ENCODE data around the gene HNRNPUL1.

HNRNPUL1 gene

DNA sequence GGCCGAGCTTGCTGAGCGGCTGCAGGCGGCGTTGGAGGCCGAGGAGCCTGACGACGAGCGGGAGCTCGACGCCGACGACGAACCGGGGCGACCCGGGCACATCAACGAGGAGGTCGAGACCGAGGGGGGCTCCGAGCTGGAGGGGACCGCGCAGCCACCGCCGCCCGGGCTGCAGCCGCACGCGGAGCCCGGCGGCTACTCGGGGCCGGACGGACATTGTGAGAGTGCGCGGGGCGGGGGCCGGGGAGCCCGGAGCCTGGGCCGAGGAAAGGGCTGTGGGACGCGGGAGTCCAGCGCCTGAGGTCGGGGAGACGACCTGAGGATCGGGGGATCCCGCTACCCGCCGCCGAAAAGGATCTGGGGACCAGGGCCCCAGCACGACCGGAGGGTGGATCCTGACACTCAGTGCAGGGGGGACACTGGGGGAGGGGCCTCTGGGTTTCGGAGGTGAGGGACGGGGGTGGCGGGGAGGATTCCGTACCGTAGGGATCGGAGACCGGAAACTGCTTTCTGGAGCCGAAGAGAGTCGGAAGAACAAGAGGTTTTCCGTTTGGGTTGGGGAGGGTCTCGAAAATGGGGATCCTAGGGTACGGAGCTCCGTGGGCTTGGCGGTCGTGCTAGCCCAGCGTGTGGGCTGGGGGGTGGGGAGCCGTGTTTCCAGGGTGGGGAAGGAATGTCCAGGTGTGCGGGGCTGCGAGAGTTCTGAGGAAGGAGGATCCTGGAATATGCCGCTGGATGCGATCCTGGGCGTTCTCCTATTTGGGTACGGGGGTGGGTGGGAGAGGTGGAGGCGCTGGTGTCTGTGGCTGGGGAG lies 616 bp downstream of the HNRNPUL1 start:
- TF ChIP-seq, protein P1, sequence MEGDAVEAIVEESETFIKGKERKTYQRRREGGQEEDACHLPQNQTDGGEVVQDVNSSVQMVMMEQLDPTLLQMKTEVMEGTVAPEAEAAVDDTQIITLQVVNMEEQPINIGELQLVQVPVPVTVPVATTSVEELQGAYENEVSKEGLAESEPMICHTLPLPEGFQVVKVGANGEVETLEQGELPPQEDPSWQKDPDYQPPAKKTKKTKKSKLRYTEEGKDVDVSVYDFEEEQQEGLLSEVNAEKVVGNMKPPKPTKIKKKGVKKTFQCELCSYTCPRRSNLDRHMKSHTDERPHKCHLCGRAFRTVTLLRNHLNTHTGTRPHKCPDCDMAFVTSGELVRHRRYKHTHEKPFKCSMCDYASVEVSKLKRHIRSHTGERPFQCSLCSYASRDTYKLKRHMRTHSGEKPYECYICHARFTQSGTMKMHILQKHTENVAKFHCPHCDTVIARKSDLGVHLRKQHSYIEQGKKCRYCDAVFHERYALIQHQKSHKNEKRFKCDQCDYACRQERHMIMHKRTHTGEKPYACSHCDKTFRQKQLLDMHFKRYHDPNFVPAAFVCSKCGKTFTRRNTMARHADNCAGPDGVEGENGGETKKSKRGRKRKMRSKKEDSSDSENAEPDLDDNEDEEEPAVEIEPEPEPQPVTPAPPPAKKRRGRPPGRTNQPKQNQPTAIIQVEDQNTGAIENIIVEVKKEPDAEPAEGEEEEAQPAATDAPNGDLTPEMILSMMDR (IDR thresholded peaks at IDR 0.05; ENCODE audit: borderline replicate concordance, insufficient read depth, low read depth, low read length), result no peak
- H3K4me3 ChIP-seq (ENCODE audit: low read depth, low read length), result peak overlapping the region; percentile 97

DNA sequence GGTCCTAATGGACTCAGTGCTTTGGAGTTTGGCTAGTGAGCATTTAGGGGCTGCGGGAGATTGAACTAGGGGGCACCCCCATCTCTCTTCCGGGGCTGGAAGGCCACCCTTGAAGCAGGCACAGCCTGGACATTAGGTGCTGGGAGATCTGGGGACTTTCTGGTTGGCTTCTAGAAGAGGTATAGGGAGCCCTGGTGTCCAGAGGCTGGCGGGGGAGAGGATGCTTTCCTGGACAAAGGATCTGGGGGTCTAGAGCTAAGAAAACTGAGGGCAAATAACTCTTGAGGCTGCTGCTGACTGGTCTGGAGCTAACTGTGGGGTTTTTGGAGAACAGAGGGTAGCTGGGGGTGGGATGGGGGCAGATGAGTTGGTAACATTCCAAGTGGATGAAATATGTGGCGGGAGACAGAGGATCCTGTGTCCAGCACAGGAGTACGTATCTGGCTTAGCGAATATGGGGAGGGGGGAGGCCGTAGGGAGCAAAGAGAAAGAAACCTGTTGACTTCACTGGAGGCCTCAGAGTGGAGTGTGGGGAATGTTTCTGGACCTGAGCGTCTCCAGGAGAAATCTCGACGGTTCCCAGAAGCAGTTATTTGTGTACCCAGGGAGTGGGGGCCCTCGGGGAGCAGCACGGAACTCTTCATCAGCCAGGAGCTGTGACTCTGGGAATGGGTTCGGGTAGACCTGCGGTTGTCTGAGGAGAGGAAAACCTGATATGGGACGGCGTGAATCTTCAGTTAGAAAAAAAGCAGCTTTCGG lies 1.4 kb downstream of the HNRNPUL1 start:
- TF ChIP-seq, protein P1 (IDR thresholded peaks at IDR 0.05; ENCODE audit: borderline replicate concordance, insufficient read depth, low read depth, low read length), result no peak
- peak overlapping the region; percentile 97 for H3K4me3 ChIP-seq (ENCODE audit: low read depth, low read length)

DNA sequence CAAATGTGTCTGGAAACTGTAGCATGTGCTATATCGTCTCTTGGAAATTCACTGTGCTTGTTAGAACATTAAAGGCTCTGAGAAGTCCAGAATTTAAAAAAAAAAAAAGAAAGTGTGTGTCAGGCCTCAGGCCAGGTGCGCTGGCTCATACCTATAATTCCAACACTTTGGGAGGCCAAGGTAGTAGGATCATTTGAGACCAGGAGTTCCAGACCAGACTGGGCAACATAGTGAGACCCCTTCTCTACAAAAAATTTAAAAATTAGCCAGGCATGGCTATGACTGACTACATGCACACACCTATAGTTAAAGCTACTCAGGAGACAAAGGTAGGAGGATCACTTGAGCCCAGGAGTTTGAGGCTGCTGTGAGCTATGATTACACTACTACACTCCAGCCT lies 4.9 kb downstream of the HNRNPUL1 start:
- H3K4me3 ChIP-seq (ENCODE audit: low read depth, low read length), result no peak overlapping the region
- TF ChIP-seq, protein P1 (IDR thresholded peaks at IDR 0.05; ENCODE audit: borderline replicate concordance, insufficient read depth, low read depth, low read length), result no peak

DNA sequence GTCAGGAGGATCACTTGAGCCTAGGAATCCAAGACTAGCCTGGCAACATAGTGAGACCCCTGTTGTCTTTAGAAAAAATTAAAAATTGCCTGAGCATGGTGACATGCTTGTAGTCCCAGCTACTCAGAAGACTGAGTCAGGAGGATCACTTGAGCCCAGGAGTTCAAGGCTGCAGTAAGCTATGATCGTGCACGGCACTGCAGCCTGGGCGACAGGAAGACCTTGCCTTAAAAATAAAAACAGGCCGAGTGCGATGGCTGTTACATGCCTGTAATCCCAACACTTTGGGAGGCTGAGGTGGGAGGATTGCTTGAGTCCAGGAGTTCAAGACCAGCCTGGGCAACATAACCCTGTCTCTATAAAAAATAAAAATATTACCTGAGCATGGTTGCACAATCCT lies 5.4 kb downstream of the HNRNPUL1 start:
- no peak overlapping the region for H3K4me3 ChIP-seq (ENCODE audit: low read depth, low read length)
- TF ChIP-seq, protein P1 (IDR thresholded peaks at IDR 0.05; ENCODE audit: borderline replicate concordance, insufficient read depth, low read depth, low read length), result no peak

DNA sequence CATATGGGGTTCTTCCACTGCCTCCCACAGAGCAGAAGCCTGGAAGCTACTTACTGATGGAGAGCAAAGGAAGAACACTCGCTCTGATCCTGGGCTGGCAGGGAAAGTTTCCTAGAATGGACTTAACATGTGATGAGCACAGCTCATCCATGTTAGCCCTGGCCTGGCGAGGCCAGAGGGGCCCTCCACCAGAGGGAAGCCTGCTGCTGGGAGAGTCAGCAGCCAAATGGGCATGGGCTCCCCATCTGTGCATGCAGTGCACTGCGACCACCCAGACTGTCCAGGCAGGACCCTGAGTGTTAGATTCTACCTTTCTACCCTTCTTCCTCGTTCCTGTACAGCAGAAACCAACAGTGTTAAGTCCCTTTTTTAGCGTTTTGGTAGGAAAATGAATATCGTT lies 8.9 kb downstream of the HNRNPUL1 start:
- H3K4me3 ChIP-seq (ENCODE audit: low read depth, low read length), result no peak overlapping the region
- TF ChIP-seq, protein P1 (IDR thresholded peaks at IDR 0.05; ENCODE audit: borderline replicate concordance, insufficient read depth, low read depth, low read length), result no peak

DNA sequence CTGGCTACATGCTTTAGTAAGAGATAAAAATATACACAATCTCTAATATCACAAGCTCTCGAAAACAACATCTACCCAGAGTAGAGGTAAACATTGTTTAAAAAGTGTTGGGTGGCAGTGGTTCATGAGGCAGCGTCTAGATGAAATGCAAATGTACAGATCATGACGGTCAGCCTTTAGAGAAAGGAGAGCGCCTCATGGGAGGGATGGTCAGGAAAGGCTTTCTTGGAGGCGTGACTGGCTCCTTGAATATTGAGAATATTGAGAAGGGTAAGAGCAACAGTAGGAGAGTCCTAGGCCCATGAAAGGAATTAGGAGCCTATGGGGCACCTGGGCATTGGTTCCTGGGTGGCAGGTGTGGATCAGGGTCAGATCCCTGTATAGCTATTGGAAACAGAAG lies 10.6 kb downstream of the HNRNPUL1 start:
- no peak overlapping the region for H3K4me3 ChIP-seq (ENCODE audit: low read depth, low read length)
- TF ChIP-seq, protein P1 (IDR thresholded peaks at IDR 0.05; ENCODE audit: borderline replicate concordance, insufficient read depth, low read depth, low read length), result no peak

Measured in GM12875 (cell line).